HG02571 (cell line): Measurements from ENCODE around the gene NR3C1.

ENCODE experiments used
- ATAC-seq: cut with Tn5 transposase; IDR thresholded peaks from one replicate; pipeline ENCODE4 v1.9.1; 2021; ENCODE audit warnings: mild to moderate bottlenecking, moderate library complexity; ENCODE audit not compliant: unreplicated experiment

NR3C1 gene

GRCh38 chr5:143315214-143315613, 88.3 kb downstream of the NR3C1 start:
- ATAC-seq: no peak

- ATAC-seq: no peak
Observed at GRCh38 chr5:143314659-143315058, 88.8 kb downstream of the NR3C1 start.

- no peak for ATAC-seq
Observed at GRCh38 chr5:143314099-143314498, 89.4 kb downstream of the NR3C1 start.

- ATAC-seq: no peak
Observed at GRCh38 chr5:143313298-143313852, 90.1 kb downstream of the NR3C1 start.

GRCh38 chr5:143312822-143313221, 90.7 kb downstream of the NR3C1 start:
- ATAC-seq: no peak

GRCh38 chr5:143311955-143312354, 91.5 kb downstream of the NR3C1 start:
- ATAC-seq: no peak

GRCh38 chr5:143311428-143311827, 92.1 kb downstream of the NR3C1 start:
- ATAC-seq: no peak

- ATAC-seq: no peak
Observed at GRCh38 chr5:143309661-143310431, 93.6 kb downstream of the NR3C1 start.

- no peak for ATAC-seq
Observed at GRCh38 chr5:143308731-143309130, 94.8 kb downstream of the NR3C1 start.

- ATAC-seq: no peak
Observed at GRCh38 chr5:143306040-143306439, 97.4 kb downstream of the NR3C1 start.

- ATAC-seq: no peak
Observed at GRCh38 chr5:143304836-143305475, 98.5 kb downstream of the NR3C1 start.

GRCh38 chr5:143302341-143303045, 101.0 kb downstream of the NR3C1 start:
- no peak for ATAC-seq

GRCh38 chr5:143297756-143298155, 105.7 kb downstream of the NR3C1 start:
- no peak for ATAC-seq

GRCh38 chr5:143290125-143290524, 113.4 kb downstream of the NR3C1 start:
- no peak for ATAC-seq

GRCh38 chr5:143284521-143284920, 119.0 kb downstream of the NR3C1 start:
- no peak for ATAC-seq

GRCh38 chr5:143284002-143284401, 119.5 kb downstream of the NR3C1 start:
- no peak for ATAC-seq

GRCh38 chr5:143281226-143281625, 122.3 kb downstream of the NR3C1 start:
- no peak for ATAC-seq

- ATAC-seq: no peak
Observed at GRCh38 chr5:143279698-143280097, 123.8 kb downstream of the NR3C1 start.

GRCh38 chr5:143277536-143277935, 126.0 kb downstream of the NR3C1 start:
- ATAC-seq: no peak

GRCh38 chr5:143275512-143276363, 127.7 kb downstream of the NR3C1 start:
- ATAC-seq: no peak

- no peak for ATAC-seq
Observed at GRCh38 chr5:143274952-143275351, 128.5 kb downstream of the NR3C1 start.
